Left lung (tissue), 10 donors: ENCODE measurements around the gene CFAP100. TPM values are rescaled to one million over a fixed set of nuclear protein-coding genes. Genes with fewer than 3 reads are reported as not detected.
A peak's percentile ranks its signal among the peaks of the same experiment; 100 is the strongest.

ENCODE experiments used
- ATAC-seq: fragments of 200-7000 bp; cut with Tn5 transposase; one replicate; pipeline ENCODE4 v1.9.1; 2020; ENCODE audit warnings: moderate library complexity
- DNase-seq, 4 donors: peaks; one replicate each; pipeline ENCODE4 v3.0.0-alpha.2; 2013 to 2020
- H3K27ac ChIP-seq, 2 donors: fragments of 200-600 bp; sonication (generic) in 1 of 2; one replicate each; pipeline versions ENCODE4 v1.5.0 to v1.8.0; 2020 to 2021
- H3K27me3 ChIP-seq, 2 donors: fragments of 200-600 bp; sonication (generic) in 1 of 2; one replicate each; pipeline versions ENCODE4 v1.5.0 to v1.8.0; 2020 to 2021
- H3K36me3 ChIP-seq, 2 donors: fragments of 200-600 bp; sonication (generic) in 1 of 2; one replicate each; pipeline versions ENCODE4 v1.5.0 to v1.8.0; 2020 to 2021
- H3K4me1 ChIP-seq, 2 donors: fragments of 200-600 bp; one replicate each; pipeline ENCODE4 v1.8.0; 2021
- H3K4me3 ChIP-seq, 2 donors: fragments of 200-600 bp; sonication (generic) in 1 of 2; one replicate each; pipeline versions ENCODE4 v1.5.0 to v1.8.0; 2020 to 2021; ENCODE audit warnings: mild to moderate bottlenecking in 1 of 2
- H3K9me3 ChIP-seq, 2 donors: fragments of 200-600 bp; sonication (generic) in 1 of 2; one replicate each; pipeline versions ENCODE4 v1.5.0 to v1.8.0; 2020 to 2021
- intact Hi-C, 2 donors: fragments of 100-400 bp; cut with DNase I; formaldehyde crosslinking; loops; one replicate each; pipeline versions ENCODE4 v1.11.2 to v1.14.2; 2022
- polyA plus RNA-seq, 6 donors: library from polyadenylated mRNA; unstranded; fragments of 120-200 nt; gene quantifications; one replicate each; pipeline ENCODE4 v1.2.1, GENCODE V29; 2013; ENCODE audit not compliant: insufficient read length in 6 of 6
- total RNA-seq, 2 donors: library from RNA; stranded (reverse); fragmentation: NEBNext Ultra II Directional; extraction: Animal tissue kit (Norgen Biotek cat#: 25700); gene quantifications; one replicate each; pipeline ENCODE4 v1.2.1, GENCODE V29; 2021
- TF ChIP-seq, protein P1 (sequence below), 2 donors: fragments of 200-600 bp; sonication (generic) in 1 of 2; IDR thresholded peaks; one replicate each; pipeline versions ENCODE4 v1.5.0 to v1.8.0; 2021; ENCODE audit warnings: antibody characterized with exemption in 2 of 2
- donor health status: DM: no; HTN: yes; CAD: no.
- donor health status: DM: no; HTN: no; CAD: no.

Gene CFAP100
- total and polyA plus RNA-seq, 8 donors = 1.0 to 8.2 (median 6.1) TPM; not detected in 1

DNA sequence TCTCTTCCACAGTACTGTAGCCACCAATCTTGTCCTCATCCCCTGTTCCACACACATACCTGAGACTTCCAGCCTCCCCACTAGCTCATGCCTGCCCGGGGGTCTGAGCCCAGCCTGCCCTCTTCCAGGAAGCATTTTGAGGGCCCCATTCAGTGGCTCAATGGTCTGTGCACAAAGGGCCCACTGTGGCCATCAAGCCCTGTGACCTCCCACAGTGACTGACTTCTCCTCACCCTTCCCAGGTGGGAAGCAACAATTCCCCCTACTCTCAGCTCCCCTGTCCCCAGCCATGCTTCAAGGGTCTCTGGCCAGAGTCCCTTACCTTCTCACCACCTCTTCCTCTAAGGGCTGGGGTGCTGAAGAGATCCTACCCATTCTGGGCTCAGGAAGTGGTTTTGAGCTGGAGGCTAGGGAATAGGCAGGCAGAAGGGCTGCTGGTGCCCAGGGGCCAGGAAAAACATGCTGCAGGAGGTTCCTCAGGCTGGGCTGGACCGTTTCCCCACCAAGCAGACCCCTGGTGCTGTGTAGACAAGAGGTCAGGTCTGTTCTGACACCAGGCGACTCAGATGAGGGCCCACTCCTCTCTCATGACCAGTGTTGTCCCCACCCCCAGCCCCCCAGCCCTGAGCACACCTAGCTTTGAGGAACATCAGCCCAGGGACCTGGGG, 34.5 kb upstream of the CFAP100 start:
- H3K4me1 ChIP-seq = peaks cover 0 to 26% of the 10 kb centered on the region in 2 donors
- H3K36me3 ChIP-seq = no peaks in the 10 kb centered on the region
- peaks cover 0 to 66% of the 10 kb centered on the region in 2 donors for H3K27me3 ChIP-seq
- no peaks in the 10 kb centered on the region for H3K9me3 ChIP-seq
- H3K4me3 ChIP-seq = no peak overlapping the region
- H3K27ac ChIP-seq = no peak overlapping the region
- intact Hi-C loops = no loop called here
- no peak for ATAC-seq
- TF ChIP-seq, protein P1, sequence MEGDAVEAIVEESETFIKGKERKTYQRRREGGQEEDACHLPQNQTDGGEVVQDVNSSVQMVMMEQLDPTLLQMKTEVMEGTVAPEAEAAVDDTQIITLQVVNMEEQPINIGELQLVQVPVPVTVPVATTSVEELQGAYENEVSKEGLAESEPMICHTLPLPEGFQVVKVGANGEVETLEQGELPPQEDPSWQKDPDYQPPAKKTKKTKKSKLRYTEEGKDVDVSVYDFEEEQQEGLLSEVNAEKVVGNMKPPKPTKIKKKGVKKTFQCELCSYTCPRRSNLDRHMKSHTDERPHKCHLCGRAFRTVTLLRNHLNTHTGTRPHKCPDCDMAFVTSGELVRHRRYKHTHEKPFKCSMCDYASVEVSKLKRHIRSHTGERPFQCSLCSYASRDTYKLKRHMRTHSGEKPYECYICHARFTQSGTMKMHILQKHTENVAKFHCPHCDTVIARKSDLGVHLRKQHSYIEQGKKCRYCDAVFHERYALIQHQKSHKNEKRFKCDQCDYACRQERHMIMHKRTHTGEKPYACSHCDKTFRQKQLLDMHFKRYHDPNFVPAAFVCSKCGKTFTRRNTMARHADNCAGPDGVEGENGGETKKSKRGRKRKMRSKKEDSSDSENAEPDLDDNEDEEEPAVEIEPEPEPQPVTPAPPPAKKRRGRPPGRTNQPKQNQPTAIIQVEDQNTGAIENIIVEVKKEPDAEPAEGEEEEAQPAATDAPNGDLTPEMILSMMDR (IDR thresholded peaks at IDR 0.05) = no peak
- peak in 1 of 4 donors; percentile 11 for DNase-seq

DNA sequence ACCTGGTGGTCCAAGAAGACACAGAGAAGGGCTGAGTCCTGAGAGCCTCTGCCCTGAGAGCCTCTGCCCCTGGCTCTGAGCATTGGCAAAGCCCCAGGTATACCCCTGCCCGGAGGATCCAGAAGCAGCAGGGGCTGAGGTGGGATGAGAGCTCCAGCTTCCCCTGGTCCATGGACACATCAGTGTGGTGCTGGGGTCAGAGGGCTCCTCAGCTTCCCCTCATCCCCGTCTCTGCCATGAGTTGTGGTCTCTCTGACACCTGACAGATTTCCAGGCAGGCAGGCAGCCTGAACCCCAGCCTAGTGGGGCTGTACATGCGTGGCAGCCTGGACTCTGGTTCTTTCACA, 34.0 kb upstream of the CFAP100 start:
- Histone ChIP-seq H3K36me3 (no peaks in the 10 kb centered on the region), H3K4me1 (peaks cover 0 to 21% of the 10 kb centered on the region in 2 donors), H3K27me3 (peaks cover 0 to 61% of the 10 kb centered on the region in 2 donors), H3K4me3 (no peak overlapping the region), H3K9me3 (no peaks in the 10 kb centered on the region), H3K27ac (no peak overlapping the region)
- ATAC-seq (no peak), DNase-seq (peak in 2 of 4 donors; percentile 26 to 27)
- TF ChIP-seq, protein P1 (IDR thresholded peaks at IDR 0.05) = no peak
- intact Hi-C loops = no loop called here

DNA sequence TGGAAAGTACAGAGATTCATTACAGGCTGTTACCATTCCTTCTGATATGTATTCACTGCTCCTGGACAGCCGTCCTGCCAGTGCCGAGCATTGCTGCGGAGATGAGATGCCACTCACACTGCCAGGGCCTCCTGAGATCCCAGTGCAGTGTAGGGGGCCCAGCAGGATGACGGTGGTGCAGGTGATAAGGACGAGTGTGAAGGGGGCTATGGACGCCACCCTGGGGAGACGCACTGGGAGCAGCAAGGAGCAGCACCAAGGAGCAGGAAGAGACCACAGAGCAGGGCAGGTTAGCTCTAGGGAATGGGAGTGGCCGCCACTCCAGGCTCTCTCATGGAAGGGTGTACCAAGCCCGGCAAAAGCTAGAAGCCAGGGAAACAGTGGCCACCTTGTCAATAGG, 33.5 kb upstream of the CFAP100 start:
- Histone ChIP-seq H3K27me3 (peaks cover 0 to 55% of the 10 kb centered on the region in 2 donors), H3K27ac (no peak overlapping the region), H3K4me3 (no peak overlapping the region), H3K9me3 (no peaks in the 10 kb centered on the region), H3K4me1 (peaks cover 0 to 16% of the 10 kb centered on the region in 2 donors), H3K36me3 (no peaks in the 10 kb centered on the region)
- ATAC-seq = no peak
- peak in 1 of 4 donors; percentile 19 for DNase-seq
- TF ChIP-seq, protein P1 (IDR thresholded peaks at IDR 0.05) = no peak
- intact Hi-C loops = no loop called here

DNA sequence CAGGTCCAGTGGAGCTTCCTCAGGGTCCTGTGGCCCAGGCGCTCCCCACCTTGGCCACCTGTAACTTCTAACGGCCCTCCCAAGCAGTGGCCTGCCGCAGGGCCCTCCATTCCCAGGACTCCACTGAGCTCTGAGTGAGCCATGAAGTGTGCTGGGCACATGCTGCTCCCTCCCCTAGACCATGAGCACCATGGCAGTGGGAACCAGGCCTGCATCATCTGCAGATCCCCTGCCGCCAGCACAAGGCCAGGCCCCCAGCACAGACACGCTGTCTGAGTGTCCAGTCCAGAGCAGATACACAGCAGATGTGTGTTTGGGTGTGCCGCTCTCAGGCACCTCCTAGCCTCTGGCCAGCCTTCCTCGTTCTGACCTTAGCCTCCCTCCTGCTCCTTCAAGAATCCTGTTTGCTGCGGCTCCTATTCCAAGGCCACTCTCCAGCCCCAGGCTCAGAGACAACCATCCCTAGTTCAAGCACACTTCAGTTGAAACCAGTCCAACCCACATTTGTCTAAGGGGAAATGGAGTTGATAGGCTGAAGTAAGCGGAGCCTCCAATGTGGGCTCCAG, 30.5 kb upstream of the CFAP100 start:
- intact Hi-C loops = no loop called here
- Histone ChIP-seq H3K4me1 (no peaks in the 10 kb centered on the region), H3K27me3 (peaks cover 0 to 28% of the 10 kb centered on the region in 2 donors), H3K36me3 (no peaks in the 10 kb centered on the region), H3K9me3 (no peaks in the 10 kb centered on the region), H3K4me3 (no peak overlapping the region), H3K27ac (no peak overlapping the region)
- DNase-seq (peak in 2 of 4 donors; percentile 31 to 49), ATAC-seq (no peak)
- TF ChIP-seq, protein P1 (IDR thresholded peaks at IDR 0.05) = no peak

DNA sequence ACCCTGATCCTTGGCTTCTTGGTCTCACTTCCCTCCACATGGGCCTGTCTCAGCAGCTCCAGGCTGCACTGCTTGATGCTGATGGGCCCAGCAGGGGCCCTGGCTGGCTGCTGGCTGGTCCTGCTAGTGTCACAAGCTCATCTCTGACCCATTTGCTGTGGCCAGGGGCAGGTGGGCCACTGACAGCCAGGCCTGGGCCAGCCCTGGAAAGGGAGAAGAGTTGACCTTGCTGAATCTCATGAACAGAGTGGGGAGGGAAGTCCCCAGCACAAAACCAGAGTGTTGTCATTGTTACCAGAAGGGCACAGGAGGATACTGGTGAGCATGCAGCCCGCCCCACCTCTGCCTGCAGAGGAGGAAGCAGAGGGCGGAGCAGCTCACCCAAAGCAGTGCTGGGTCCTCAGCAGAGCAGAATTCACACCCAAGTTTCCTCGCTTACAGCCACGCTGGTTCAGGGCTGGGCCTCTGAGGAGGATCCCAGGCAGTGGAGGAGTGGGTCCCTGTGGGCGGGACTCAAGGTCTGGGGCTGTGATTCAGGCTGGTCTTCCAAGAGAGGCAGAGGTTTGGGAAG, 29.9 kb upstream of the CFAP100 start:
- no peaks in the 10 kb centered on the region for H3K36me3 ChIP-seq
- H3K4me3 ChIP-seq = no peak overlapping the region
- intact Hi-C loops = no loop called here
- no peaks in the 10 kb centered on the region for H3K4me1 ChIP-seq
- H3K27ac ChIP-seq = no peak overlapping the region
- peaks cover 0 to 24% of the 10 kb centered on the region in 2 donors for H3K27me3 ChIP-seq
- DNase-seq (peak in 2 of 4 donors; percentile 10 to 41), ATAC-seq (no peak)
- TF ChIP-seq, protein P1 (IDR thresholded peaks at IDR 0.05) = no peak
- H3K9me3 ChIP-seq = no peaks in the 10 kb centered on the region
